GM21526 (cell line): ENCODE data around the gene ADARB2.
"Not testable (repeated sequence)": the region's sequence is repeated elsewhere in the genome, so short reads cannot be mapped to it uniquely, and the experiment has no call there.

Experiments used
- ATAC-seq: cut with Tn5 transposase; IDR thresholded peaks from one replicate; pipeline ENCODE4 v1.9.1; 2021; ENCODE audit warnings: moderate library complexity; ENCODE audit not compliant: unreplicated experiment, low FRiP score

Gene ADARB2

GRCh38 chr10:1737222-1738061 is at the start of gene ADARB2:
Gene ADARB2 (minus strand): TSS chr10:1737525.
- peak; percentile 85 for ATAC-seq

- ATAC-seq, result no peak
Measured at GRCh38 chr10:1785835-1786234, 48.5 kb upstream of the ADARB2 start.

- ATAC-seq, result no peak
Measured at GRCh38 chr10:1782841-1783240, 45.5 kb upstream of the ADARB2 start.

DNA sequence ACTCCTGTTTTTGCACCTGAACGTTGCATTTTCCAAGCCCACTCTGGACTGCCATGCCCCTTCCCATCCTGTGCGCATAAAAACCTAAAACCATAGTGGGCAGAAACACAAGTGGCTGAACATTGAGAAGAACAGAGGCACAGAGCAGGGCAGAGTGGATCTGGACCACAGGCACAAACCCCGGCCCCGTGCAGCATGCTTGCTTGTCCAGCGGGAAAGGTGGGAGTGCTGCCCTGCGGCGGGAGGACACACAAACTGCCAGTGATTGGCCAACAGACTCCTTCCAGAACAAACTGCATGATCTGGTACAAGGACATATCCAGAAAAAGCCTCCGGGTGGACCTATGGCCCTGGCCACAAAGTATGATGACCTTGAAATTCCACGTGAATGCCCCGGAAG is 42.5 kb upstream of the ADARB2 start:
- ATAC-seq, result no peak

GRCh38 chr10:1778375-1778969 is 41.1 kb upstream of the ADARB2 start:
- no peak for ATAC-seq

DNA sequence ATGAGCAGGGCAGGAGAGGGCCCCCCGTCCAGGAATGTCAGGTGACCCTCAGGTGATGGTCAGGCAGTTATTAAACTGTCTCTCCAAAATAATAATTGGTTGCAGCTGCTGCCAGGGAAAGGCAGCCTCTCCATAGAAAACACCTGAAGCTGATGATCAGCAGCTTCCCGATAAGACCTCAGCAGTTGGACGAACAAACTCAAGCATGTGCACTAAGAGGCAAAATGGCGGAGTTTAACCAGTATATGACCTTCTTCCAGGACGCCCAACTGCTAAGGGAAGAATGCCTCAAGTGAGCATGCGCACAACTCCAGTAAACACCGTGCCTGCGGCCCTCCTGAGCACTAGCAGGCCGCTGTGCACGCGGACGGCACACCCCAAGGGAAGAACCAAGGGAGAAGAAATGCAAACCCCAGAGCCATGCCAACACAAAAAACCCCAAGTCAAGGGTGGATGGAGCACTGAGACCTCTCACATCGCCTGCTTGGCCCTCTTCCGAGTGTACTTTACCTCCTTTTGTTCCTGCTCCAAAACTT is 38.9 kb upstream of the ADARB2 start:
- no peak for ATAC-seq

GRCh38 chr10:1774796-1775195 is 37.5 kb upstream of the ADARB2 start:
- no peak for ATAC-seq

DNA sequence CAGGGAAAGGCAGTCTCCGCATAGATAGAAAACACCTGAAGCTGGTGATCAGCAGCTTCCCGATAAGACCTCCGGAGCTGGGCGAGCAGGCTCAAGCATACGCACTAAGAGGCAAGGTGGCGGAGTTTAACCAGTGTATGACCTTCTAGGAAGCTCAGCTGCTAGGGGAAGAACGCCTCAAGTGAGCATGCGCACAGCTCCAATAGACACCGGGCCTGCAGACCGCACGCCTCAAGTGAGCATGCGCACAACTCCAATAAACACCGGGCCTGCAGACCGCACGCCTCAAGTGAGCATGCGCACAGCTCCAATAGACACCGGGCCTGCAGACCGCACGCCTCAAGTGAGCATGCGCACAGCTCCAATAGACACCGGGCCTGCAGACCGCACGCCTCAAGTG is 35.9 kb upstream of the ADARB2 start:
- not testable (repeated sequence) for ATAC-seq

DNA sequence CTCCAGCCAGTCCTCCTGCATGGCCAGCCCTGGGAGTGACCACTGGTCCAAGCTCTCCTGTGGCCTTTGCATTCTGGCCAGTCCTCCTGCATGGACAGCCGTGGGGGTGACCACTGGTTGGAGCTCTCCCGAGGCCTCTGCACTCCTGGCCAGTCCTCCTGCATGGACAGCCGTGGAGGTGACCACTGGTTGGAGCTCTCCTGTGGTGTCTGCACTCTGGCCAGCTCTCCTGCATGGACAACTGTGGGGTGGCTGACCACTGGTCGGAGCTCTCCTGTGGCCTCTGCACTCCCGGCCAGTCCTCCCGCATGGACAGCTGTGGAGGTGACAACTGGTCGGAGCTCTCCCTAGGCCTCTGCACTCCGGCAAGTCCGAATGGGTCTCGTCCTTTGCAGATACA is 28.7 kb upstream of the ADARB2 start:
- ATAC-seq, result no peak

- ATAC-seq, result no peak
Measured at GRCh38 chr10:1762076-1762475, 24.8 kb upstream of the ADARB2 start.

DNA sequence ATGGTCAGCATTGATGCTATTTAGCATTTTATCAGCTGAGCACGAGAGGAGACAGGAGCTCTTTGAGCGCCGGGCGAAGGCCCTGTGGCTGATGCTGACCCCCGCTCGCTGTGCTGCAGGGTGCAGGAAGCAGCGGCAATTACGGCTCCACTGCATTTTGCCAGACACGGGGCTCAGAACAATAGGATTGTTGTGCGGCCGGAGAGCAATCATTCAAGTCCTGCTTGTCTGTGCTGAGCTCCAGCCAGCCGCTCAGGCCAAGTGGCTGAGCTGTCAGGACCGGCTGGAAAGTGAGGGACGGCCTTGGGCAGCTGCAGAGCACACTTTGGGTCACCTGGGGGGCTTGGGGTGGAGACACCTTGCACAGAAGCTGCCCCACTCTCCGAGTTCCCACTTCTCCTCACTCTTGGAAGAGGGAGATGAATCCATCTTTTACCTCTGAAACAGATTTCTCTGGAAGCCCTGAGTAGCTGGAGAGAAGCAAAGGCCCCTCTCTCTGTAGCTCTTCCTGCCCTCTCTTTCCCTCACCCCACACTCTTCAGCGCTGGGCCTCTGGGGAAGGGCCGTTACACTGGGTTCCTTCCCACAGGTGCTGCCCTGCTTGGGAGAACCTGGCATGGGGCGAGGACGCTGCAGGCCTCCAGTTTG is 17.3 kb upstream of the ADARB2 start:
- no peak for ATAC-seq

DNA sequence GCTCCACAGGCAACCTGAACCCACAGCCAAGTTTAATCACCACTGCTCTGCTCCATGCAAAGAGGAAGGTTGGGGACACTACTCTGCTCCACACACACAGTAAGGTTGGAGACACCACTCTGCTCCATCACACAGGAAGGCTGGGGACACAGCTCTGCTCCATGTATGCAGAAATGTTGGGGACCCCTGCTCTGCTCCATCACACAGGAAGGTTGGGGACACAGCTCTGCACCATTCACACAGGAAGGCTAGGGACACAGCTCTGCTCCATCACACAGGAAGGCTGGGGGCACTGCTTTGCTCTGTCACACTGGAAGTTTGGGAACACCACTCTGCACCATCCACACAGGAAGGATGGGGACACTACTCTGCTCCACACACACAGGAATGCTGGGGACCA is 14.8 kb upstream of the ADARB2 start:
- ATAC-seq, result no peak

DNA sequence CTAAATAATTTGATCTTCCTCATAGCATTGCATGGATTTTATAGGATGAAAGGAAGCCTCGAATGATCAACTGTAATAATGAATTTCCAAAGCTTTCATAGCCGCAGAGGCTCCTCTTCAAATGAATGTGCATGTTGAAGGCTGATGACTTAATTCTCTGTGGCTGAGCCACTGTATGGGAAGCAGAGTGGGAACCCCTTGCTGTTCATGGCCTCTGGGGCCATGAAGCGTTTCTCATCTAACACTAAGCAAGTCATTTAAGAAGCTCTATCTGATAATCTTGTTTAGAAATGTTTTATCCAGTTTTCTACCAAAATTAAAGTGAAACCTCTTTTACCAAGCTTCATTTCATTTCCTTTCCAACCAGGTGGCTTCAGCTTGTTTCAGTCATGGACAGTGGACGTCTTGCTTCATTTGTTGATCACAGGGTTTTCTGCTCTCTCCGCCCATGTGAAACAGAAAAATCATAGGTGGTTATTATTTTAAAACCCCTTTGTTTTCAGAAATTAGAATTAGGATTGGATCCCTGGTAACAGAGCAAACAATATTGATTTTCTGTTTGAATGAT is 10.3 kb upstream of the ADARB2 start:
- no peak for ATAC-seq

- no peak for ATAC-seq
Measured at GRCh38 chr10:1746796-1747195, 9.5 kb upstream of the ADARB2 start.

DNA sequence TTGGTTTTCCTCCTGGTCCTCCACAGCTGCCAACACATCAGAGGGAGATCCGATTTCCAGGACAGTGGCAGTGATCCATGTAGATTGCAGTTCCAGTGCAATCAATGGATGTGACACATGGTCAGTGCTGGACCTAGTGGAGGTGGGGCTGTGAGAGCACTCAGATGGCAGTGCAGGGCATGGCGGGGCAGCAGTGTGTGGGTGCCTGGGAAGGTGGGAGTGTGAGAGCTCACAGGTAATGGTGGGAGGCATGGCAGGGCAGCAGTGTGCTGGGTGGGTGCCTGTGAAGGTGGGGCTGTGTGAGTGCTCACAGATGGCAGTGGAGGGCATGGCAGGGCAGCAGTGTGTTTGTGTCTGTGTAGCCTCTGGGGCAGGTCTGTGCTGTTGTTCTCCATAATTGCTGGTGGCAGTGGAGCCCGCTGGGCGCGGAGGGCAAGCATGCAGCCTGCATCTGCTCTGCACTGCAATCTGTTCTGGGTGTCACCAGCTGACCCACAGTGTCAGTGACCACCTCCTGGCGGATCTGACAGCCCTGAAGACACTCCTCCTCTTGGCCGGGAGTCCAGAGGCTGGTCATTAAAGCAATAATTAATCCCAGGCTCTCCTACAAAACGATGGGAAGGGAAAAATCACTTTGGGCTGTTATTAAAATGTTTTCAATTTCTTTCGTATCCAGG is 8.6 kb upstream of the ADARB2 start:
- ATAC-seq, result no peak

DNA sequence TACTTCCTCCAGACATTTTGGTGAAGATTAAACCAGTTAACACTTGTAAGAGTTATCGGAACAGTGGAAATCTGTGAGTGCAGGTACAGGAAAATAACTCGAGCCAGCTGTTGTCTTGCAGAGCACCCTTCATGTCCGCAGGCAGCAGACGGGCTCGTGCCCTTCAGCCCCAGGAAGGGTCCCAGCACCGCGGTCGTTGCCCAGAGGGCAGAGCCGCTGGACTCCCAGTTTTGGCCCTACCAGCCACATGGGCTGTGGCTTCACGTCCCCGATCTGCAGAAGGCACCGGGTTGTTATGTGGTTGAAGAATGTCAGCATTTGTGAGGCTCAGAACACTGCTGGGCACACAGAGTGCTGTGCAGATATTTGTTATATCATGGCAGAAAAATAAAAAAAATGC is 7.2 kb upstream of the ADARB2 start:
- no peak for ATAC-seq

- no peak for ATAC-seq
Measured at GRCh38 chr10:1743141-1743540, 5.8 kb upstream of the ADARB2 start.

DNA sequence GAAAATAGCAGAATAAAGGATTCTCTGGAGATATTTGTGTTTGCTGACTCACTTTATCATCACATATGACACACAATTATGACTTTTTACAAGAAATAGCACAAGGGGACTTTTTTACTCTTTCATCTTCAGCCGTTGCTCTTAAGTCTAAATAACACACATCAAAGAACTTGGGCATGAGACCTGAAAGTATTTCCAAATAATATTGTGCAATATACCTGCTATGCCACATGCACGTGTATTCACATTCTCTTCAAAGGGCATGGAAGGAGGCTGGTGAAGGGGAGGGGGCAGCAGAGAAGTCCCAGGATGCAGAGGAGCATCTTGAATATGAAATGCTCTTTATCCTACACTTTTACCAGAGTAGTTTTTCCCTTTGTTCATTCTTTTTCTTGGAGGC is 4.1 kb upstream of the ADARB2 start:
- ATAC-seq, result no peak

GRCh38 chr10:1739751-1740150 is 2.4 kb upstream of the ADARB2 start:
- no peak for ATAC-seq

GRCh38 chr10:1738950-1739349 is 1.6 kb upstream of the ADARB2 start:
- ATAC-seq, result peak; percentile 56

GRCh38 chr10:1736972-1737221 is 428 bp downstream of the ADARB2 start:
- no peak for ATAC-seq
